HEK293 (cell line): ENCODE measurements around the gene ERO1B.

ENCODE experiments used
- CTCF ChIA-PET: fragments of 350-600 bp; formaldehyde crosslinking; extraction: SDS; loops from one replicate; lab custom pipeline; 2021; ENCODE audit warnings: antibody characterized with exemption; lab: Yijun Ruan, JAX
- POLR2A ChIA-PET: fragments of 300-600 bp; formaldehyde crosslinking; extraction: SDS; loops from one replicate; lab custom pipeline; 2020; ENCODE audit warnings: antibody characterized with exemption, inconsistent platforms; lab: Yijun Ruan, JAX
- H3K27ac ChIP-seq: fragments of 200-500 bp; sonication (Bioruptor generic); 2 replicates; pipeline ENCODE4 v1.5.1; 2014; ENCODE audit warnings: low read depth, low read length, control low read depth, inconsistent platforms; ENCODE audit errors: extremely low read depth
- H3K36me3 ChIP-seq, 2 experiments: fragments of 200-500 bp in 1 of 2; sonication (Bioruptor generic) in 1 of 2; 1 replicate in 1 of 2; 2 replicates in 1 of 2; pipeline ENCODE4 v1.5.1; 2014 to 2017; ENCODE audit warnings: inconsistent platforms in 2 of 2, low read length in 2 of 2; ENCODE audit not compliant: control insufficient read depth in 2 of 2, insufficient read depth in 1 of 2
- H3K4me1 ChIP-seq: fragments of 200-500 bp; sonication (Bioruptor generic); 2 replicates; pipeline ENCODE4 v1.5.1; 2014; ENCODE audit warnings: mild to moderate bottlenecking, low read length, inconsistent platforms; ENCODE audit not compliant: control insufficient read depth, insufficient read depth
- H3K4me3 ChIP-seq: 2 replicates; pipeline ENCODE4 v1.5.1; 2011; ENCODE audit warnings: low read depth, mild to moderate bottlenecking, control low read depth, low read length, moderate library complexity
- H3K9me3 ChIP-seq: fragments of 200-500 bp; sonication (Bioruptor generic); 2 replicates; pipeline ENCODE4 v1.5.1; 2014; ENCODE audit warnings: low read depth, low read length, inconsistent platforms; ENCODE audit not compliant: control insufficient read depth, insufficient read depth
- BCL11B ChIP-seq: fragments of 450-650 bp; formaldehyde crosslinking; IDR thresholded peaks from 2 replicates; pipeline ENCODE4 v1.5.1; 2016; ENCODE audit warnings: low read depth, missing biosample characterization, missing genetic modification characterization
- GLI2 ChIP-seq: fragments of 450-650 bp; formaldehyde crosslinking; IDR thresholded peaks from 2 replicates; pipeline ENCODE4; 2017; ENCODE audit warnings: missing biosample characterization, missing genetic modification characterization, low read depth, borderline replicate concordance
- KLF7 ChIP-seq: fragments of 450-650 bp; formaldehyde crosslinking; IDR thresholded peaks from 2 replicates; pipeline ENCODE4 v1.5.1; 2016; ENCODE audit warnings: missing biosample characterization, missing genetic modification characterization, borderline replicate concordance
- OVOL3 ChIP-seq: fragments of 450-650 bp; formaldehyde crosslinking; IDR thresholded peaks from 2 replicates; pipeline ENCODE4 v1.5.1; 2016; ENCODE audit warnings: missing biosample characterization, missing genetic modification characterization
- PRDM10 ChIP-seq: fragments of 450-650 bp; formaldehyde crosslinking; IDR thresholded peaks from 2 replicates; pipeline ENCODE4 v1.5.1; 2016; ENCODE audit warnings: missing biosample characterization, missing genetic modification characterization
- PRDM6 ChIP-seq: fragments of 450-650 bp; formaldehyde crosslinking; IDR thresholded peaks from 2 replicates; pipeline ENCODE4 v1.5.1; 2017; ENCODE audit warnings: missing biosample characterization, missing genetic modification characterization
- SCRT2 ChIP-seq: fragments of 450-650 bp; formaldehyde crosslinking; IDR thresholded peaks from 2 replicates; pipeline ENCODE4 v1.5.1; 2016; ENCODE audit warnings: missing biosample characterization, missing genetic modification characterization
- ZBTB1 ChIP-seq: fragments of 450-650 bp; formaldehyde crosslinking; IDR thresholded peaks from 2 replicates; pipeline ENCODE4 v1.5.1; 2016; ENCODE audit warnings: missing biosample characterization, missing genetic modification characterization
- ZBTB26 ChIP-seq: fragments of 450-650 bp; formaldehyde crosslinking; optimal IDR thresholded peaks from 2 replicates; pipeline ENCODE3; 2016; ENCODE audit warnings: missing biosample characterization, mild to moderate bottlenecking, missing genetic modification characterization
- ZBTB48 ChIP-seq: fragments of 450-650 bp; formaldehyde crosslinking; IDR thresholded peaks from 2 replicates; pipeline ENCODE4 v1.5.1; 2016; ENCODE audit warnings: missing biosample characterization, missing genetic modification characterization
- ZNF10 ChIP-seq: fragments of 450-650 bp; formaldehyde crosslinking; IDR thresholded peaks from 2 replicates; pipeline ENCODE4 v1.5.1; 2017; ENCODE audit warnings: missing biosample characterization, missing genetic modification characterization
- ZNF24 ChIP-seq: fragments of 450-650 bp; formaldehyde crosslinking; IDR thresholded peaks from 2 replicates; pipeline ENCODE4 v1.5.1; 2016; ENCODE audit warnings: missing biosample characterization, missing genetic modification characterization
- ZNF280C ChIP-seq: fragments of 450-650 bp; formaldehyde crosslinking; IDR thresholded peaks from 2 replicates; pipeline ENCODE4 v1.5.1; 2016; ENCODE audit warnings: missing biosample characterization, missing genetic modification characterization
- ZNF561 ChIP-seq: fragments of 450-650 bp; IDR thresholded peaks from 2 replicates; pipeline ENCODE4 v1.5.1; 2018; ENCODE audit warnings: missing biosample characterization, missing genetic modification characterization, borderline replicate concordance
- ZNF654 ChIP-seq: fragments of 450-650 bp; formaldehyde crosslinking; IDR thresholded peaks from 2 replicates; pipeline ENCODE4 v1.5.1; 2016; ENCODE audit warnings: low read depth, missing biosample characterization, missing genetic modification characterization
- ZNF660 ChIP-seq: fragments of 450-650 bp; IDR thresholded peaks from 2 replicates; pipeline ENCODE4 v1.5.1; 2018; ENCODE audit warnings: missing biosample characterization, mild to moderate bottlenecking, missing genetic modification characterization
- TF ChIP-seq, protein P1 (sequence below): fragments of 450-650 bp; formaldehyde crosslinking; conservative IDR thresholded peaks from 2 replicates; pipeline ENCODE4 v1.5.1; 2016; ENCODE audit warnings: low read depth, missing biosample characterization, missing genetic modification characterization
- TF ChIP-seq, protein P2 (sequence below): fragments of 450-650 bp; formaldehyde crosslinking; IDR thresholded peaks from 2 replicates; pipeline ENCODE4 v1.5.1; 2017; ENCODE audit warnings: missing biosample characterization, missing genetic modification characterization
- TF ChIP-seq, protein P3 (sequence below): fragments of 450-650 bp; formaldehyde crosslinking; IDR thresholded peaks from 2 replicates; pipeline ENCODE4 v1.5.1; 2016; ENCODE audit warnings: missing biosample characterization, missing genetic modification characterization

The ERO1B gene

DNA sequence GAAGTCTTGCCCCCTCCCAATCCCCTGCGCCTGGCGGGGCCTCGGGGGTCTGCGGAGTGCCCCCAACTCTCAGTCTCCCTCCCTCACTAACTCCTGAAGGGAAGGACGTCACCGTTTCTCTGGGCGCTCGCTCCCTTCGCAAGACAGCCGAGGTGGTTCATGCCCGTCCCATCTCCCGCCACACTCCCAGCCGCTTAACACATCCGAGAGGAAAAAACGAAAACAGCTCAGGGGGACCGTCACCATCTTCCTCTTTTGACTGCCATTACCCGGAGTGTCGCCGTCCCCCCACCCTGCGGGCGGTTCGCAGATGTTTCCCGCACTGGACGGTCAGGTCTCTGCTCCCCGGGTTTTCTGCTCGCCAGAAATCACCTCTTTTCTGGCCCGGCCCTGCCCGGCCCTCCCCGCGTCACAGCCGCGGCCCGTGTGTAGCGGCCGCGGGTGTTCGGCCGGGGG is 532 bp downstream of the ERO1B start (continued):
- TF ChIP-seq ZBTB48: peak; percentile 10
- TF ChIP-seq, protein P1, sequence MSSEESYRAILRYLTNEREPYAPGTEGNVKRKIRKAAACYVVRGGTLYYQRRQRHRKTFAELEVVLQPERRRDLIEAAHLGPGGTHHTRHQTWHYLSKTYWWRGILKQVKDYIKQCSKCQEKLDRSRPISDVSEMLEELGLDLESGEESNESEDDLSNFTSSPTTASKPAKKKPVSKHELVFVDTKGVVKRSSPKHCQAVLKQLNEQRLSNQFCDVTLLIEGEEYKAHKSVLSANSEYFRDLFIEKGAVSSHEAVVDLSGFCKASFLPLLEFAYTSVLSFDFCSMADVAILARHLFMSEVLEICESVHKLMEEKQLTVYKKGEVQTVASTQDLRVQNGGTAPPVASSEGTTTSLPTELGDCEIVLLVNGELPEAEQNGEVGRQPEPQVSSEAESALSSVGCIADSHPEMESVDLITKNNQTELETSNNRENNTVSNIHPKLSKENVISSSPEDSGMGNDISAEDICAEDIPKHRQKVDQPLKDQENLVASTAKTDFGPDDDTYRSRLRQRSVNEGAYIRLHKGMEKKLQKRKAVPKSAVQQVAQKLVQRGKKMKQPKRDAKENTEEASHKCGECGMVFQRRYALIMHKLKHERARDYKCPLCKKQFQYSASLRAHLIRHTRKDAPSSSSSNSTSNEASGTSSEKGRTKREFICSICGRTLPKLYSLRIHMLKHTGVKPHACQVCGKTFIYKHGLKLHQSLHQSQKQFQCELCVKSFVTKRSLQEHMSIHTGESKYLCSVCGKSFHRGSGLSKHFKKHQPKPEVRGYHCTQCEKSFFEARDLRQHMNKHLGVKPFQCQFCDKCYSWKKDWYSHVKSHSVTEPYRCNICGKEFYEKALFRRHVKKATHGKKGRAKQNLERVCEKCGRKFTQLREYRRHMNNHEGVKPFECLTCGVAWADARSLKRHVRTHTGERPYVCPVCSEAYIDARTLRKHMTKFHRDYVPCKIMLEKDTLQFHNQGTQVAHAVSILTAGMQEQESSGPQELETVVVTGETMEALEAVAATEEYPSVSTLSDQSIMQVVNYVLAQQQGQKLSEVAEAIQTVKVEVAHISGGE (tag by site-specific recombination): peak; percentile 54; the same call in 1 of the 2 replicates
- peak; percentile 43 for TF ChIP-seq ZBTB26
- peak; percentile 100 for TF ChIP-seq PRDM10
- no peak for TF ChIP-seq GLI2 (tag by site-specific recombination)
- 0 out of 2 replicates have a peak, but pooled peaks have one; percentile 13 for TF ChIP-seq ZBTB1
- TF ChIP-seq ZNF24 (tag by site-specific recombination): 0 out of 2 replicates have a peak, but pooled peaks have one; percentile 43

DNA sequence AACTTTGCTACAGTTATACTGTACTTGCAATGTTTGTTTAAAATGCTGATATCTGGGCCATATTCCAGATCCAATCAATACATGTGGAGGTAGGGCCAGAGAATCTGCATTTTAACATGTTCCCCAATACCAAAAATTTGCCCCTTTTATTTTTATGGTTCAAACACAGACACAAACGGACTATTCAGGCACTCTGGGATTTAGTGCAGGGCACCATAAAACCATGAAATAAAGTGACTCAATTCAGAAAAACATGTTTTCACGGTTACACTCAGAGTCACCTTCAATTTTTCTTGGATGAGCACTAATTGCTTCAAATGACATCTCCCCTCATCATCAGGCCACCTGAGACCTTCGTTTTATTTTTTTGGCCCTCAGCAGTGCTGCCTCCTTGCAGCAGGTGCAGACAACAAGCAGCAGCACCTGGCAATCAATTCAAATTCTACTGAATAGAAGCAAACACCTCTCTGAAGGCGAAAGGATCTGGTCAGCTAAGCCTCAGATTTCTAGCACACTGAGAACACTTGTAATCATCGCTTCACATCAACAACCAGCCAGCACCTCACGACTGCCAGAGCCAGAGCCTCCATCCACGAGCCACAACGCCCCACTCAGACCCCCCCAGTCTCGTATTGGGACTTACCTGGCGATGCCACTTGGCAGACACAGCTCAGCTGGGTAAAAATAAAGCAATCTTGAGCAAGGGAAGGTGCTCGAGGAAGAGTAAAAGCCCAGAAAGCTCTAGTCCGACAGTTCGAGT is 1.1 kb downstream of the ERO1B start:
- POLR2A ChIA-PET: interaction anchor here (0.9 to 1.6 kb wide), 6 partner anchors 13 to 324 kb away, joined by 3 to 5 read pairs (median 3); partner anchors contain the start of gene HEATR1
- TF ChIP-seq, protein P2, sequence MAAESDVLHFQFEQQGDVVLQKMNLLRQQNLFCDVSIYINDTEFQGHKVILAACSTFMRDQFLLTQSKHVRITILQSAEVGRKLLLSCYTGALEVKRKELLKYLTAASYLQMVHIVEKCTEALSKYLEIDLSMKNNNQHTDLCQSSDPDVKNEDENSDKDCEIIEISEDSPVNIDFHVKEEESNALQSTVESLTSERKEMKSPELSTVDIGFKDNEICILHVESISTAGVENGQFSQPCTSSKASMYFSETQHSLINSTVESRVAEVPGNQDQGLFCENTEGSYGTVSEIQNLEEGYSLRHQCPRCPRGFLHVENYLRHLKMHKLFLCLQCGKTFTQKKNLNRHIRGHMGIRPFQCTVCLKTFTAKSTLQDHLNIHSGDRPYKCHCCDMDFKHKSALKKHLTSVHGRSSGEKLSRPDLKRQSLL: peak; percentile 12; the same call in 1 of the 2 replicates
- TF ChIP-seq ZNF654 (tag by site-specific recombination): no peak
- no peak for TF ChIP-seq ZNF561 (tag by site-specific recombination)
- TF ChIP-seq ZNF10 (tag by site-specific recombination): peak; percentile 53; the same call in 1 of the 2 replicates
- no peak for TF ChIP-seq ZNF280C (tag by site-specific recombination)
- TF ChIP-seq ZNF660 (tag by site-specific recombination): peak; percentile 81; the same call in 1 of the 2 replicates
- TF ChIP-seq PRDM6 (tag by site-specific recombination): peak; percentile 60
- TF ChIP-seq, protein P3, sequence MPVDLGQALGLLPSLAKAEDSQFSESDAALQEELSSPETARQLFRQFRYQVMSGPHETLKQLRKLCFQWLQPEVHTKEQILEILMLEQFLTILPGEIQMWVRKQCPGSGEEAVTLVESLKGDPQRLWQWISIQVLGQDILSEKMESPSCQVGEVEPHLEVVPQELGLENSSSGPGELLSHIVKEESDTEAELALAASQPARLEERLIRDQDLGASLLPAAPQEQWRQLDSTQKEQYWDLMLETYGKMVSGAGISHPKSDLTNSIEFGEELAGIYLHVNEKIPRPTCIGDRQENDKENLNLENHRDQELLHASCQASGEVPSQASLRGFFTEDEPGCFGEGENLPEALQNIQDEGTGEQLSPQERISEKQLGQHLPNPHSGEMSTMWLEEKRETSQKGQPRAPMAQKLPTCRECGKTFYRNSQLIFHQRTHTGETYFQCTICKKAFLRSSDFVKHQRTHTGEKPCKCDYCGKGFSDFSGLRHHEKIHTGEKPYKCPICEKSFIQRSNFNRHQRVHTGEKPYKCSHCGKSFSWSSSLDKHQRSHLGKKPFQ: no peak
- peak; percentile 32 for TF ChIP-seq SCRT2 (tag by site-specific recombination)
- no peak for TF ChIP-seq KLF7
- no peak for TF ChIP-seq BCL11B
- TF ChIP-seq OVOL3 (tag by site-specific recombination): no peak

More for the DNA sequence above, 1.1 kb downstream of the ERO1B start:
- H3K4me3 ChIP-seq: peak overlapping the region; percentile 96
- CTCF ChIA-PET: interaction anchor here (0.6 kb wide), 2 partner anchors 313 to 479 kb away, joined by 3 read pairs; no protein-coding TSS in a partner anchor
- H3K36me3 ChIP-seq: no peaks in the 10 kb centered on the region; a peak in 1 of 3 replicates
- H3K9me3 ChIP-seq: no peaks in the 10 kb centered on the region
- H3K27ac ChIP-seq: no peak overlapping the region; the same call in 1 of the 2 replicates
- H3K4me1 ChIP-seq: peaks cover 4% of the 10 kb centered on the region
